Ovary (tissue), 10 donors: ENCODE measurements around the gene EDDM3A. TPM values are rescaled to one million over a fixed set of nuclear protein-coding genes. Genes with fewer than 3 reads are reported as not detected.

ENCODE experiments used
- DNase-seq, 5 donors: peaks; one replicate each; pipeline ENCODE4 v3.0.0-alpha.2; 2019 to 2020
- H3K27ac ChIP-seq, 2 donors: fragments of 200-600 bp; one replicate each; pipeline versions ENCODE4 v1.5.1 to v1.8.0; 2019 to 2022
- H3K27me3 ChIP-seq: fragments of 200-600 bp; one replicate; pipeline ENCODE4 v1.8.0; 2022
- H3K36me3 ChIP-seq: fragments of 200-600 bp; sonication (generic); one replicate; pipeline ENCODE4 v1.5.1; 2019
- H3K4me1 ChIP-seq: one replicate; pipeline ENCODE4 v1.8.1; 2013; ENCODE audit warnings: mild to moderate bottlenecking, moderate library complexity; ENCODE audit not compliant: insufficient read depth
- H3K4me3 ChIP-seq: fragments of 200-600 bp; sonication (generic); one replicate; pipeline ENCODE4 v1.5.1; 2017
- H3K9me3 ChIP-seq, 2 donors: fragments of 200-600 bp in 1 of 2; sonication (generic) in 1 of 2; one replicate each; pipeline versions ENCODE4 v1.5.1 to v1.8.1; 2013 to 2019; ENCODE audit warnings: mild to moderate bottlenecking in 1 of 2, moderate library complexity in 1 of 2
- EP300 ChIP-seq: sonication (generic); formaldehyde crosslinking; IDR thresholded peaks from one replicate; pipeline ENCODE4 v1.6.1; 2017; ENCODE audit warnings: antibody characterized with exemption
- POLR2A ChIP-seq: fragments of 450-650 bp; IDR thresholded peaks from one replicate; pipeline ENCODE4 v1.6.1; 2017; ENCODE audit warnings: antibody characterized with exemption, mild to moderate bottlenecking, moderate library complexity
- WGBS, 3 donors: extraction: QIAGEN DNeasy Blood & Tissue Kit in 1 of 3; methylation state at CpG; one replicate each; pipeline versions ENCODE4 v1.1.5 to v1.1.7; 2013 to 2017; 5-methylcytosine and 5-hydroxymethylcytosine counted together
- intact Hi-C, 4 donors: fragments of 100-400 bp; cut with DNase I; formaldehyde crosslinking; loops; one replicate each; pipeline versions ENCODE4 v1.11.0 to v1.15.1; 2022 to 2023
- long read RNA-seq, 3 donors: library from polyadenylated mRNA in 2 of 3; unstranded in 2 of 3; transcript quantifications; one replicate each; pipeline ENCODE4 v2.0.0 and lab custom pipeline, GENCODE V29; 2021 to 2026
- polyA plus RNA-seq, 2 donors: library from polyadenylated mRNA; stranded (reverse); fragments of 200-250 nt in 1 of 2; fragments of 350-450 nt in 1 of 2; fragmentation: Illumina TruSeq in 1 of 2; extraction: RNeasy Lipid Tissue Mini Kit (QIAGEN cat#74804) in 1 of 2; gene quantifications; one replicate each; pipeline ENCODE4 v1.2.3, GENCODE V29; 2013 to 2014
- total RNA-seq, 7 donors: library from RNA; depleted of rRNA in 2 of 7; stranded (reverse); fragments of >200 nt in 2 of 7; fragmentation: NEBNext Ultra II Directional in 3 of 7; extraction: Animal tissue kit (Norgen Biotek cat#: 25700) in 3 of 7; gene quantifications; one replicate each; pipeline versions ENCODE4 v1.1.0 to v1.2.4, GENCODE V29; 2016 to 2023
- TF ChIP-seq, protein P1 (sequence below), 3 donors: fragments of 450-650 bp in 2 of 3; fragments of 200-600 bp in 1 of 3; IDR thresholded peaks; one replicate each; pipeline versions ENCODE4 v1.5.1 to v1.8.0; 2016 to 2022; ENCODE audit warnings: antibody characterized with exemption in 3 of 3, mild to moderate bottlenecking in 1 of 3
- donor health status: DM: no; HTN: no; CAD: no; lungs with moderate emphysema.
- donor health status: DM: no; HTN: no; CAD: no.
- donor health status: Bipolar disorder and iron deficiency.
- donor health status: DM: yes; HTN: yes; CAD: no.
- donor health status: DM: no; HTN: no; CAD: no.
- donor health status: DM: yes; HTN: yes; CAD: no.

Gene EDDM3A, protein sequence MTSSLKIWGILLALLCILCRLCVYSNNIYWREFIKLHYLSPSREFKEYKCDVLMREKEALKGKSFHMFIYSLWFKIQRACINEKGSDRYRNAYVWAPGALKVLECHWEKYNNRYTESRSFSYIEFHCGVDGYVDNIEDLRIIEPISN
- total RNA-seq (not detected), polyA plus RNA-seq (not detected)
- long read RNA-seq, donor 1: 0 reads
- long read RNA-seq, donor 2: 0 reads
- long read RNA-seq, donor 3: 0 reads

DNA sequence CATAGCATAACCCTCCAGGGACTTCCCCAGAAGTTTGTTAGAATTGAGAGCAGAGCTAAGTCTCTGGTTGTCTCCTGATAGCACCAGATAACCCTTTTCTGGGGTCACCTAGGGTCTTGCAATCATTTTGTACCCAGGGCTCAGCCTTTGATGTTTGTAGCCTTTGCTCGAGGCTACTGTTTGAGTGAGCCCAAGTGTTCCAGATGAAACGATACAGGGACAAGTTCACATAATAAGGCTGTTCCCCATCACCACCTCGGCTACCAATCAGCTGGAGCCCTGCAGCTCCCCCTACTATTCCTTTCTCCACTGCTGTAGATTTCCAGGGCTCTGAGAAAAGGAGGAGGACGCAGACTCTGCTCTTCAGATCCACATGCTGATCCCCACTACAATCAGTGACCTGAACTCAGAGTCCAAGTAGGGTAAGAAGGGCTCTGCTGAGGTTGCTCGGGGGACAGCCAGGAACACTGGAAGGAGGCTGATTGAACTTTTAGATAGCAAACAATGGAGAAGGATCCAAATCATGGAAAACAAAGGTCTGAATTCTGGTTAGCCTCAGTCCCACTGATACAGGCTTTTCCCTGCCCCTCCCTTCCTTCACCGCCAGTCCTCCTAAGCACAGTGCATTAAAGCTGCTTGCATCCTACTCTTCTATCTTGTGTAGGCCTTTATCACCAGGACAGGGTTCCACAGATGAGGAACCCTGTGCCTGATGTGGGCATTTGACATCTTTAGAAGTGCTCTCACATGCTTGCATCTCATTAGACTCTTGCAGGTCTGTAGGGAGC, at the start of gene EDDM3A:
Gene EDDM3A, plus strand, starts transcription at position 317 of the 788 bp plus-strand sequence. CDS start 1,694 bp downstream, outside the sequence.
- no peak within 1 kb of the TSS for H3K27ac ChIP-seq
- WGBS, 3 donors: 77 to 84% (median 83%) methylated on average over 6 of the region's 6 CpGs
- TF ChIP-seq, protein P1, sequence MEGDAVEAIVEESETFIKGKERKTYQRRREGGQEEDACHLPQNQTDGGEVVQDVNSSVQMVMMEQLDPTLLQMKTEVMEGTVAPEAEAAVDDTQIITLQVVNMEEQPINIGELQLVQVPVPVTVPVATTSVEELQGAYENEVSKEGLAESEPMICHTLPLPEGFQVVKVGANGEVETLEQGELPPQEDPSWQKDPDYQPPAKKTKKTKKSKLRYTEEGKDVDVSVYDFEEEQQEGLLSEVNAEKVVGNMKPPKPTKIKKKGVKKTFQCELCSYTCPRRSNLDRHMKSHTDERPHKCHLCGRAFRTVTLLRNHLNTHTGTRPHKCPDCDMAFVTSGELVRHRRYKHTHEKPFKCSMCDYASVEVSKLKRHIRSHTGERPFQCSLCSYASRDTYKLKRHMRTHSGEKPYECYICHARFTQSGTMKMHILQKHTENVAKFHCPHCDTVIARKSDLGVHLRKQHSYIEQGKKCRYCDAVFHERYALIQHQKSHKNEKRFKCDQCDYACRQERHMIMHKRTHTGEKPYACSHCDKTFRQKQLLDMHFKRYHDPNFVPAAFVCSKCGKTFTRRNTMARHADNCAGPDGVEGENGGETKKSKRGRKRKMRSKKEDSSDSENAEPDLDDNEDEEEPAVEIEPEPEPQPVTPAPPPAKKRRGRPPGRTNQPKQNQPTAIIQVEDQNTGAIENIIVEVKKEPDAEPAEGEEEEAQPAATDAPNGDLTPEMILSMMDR (IDR thresholded peaks at IDR 0.05): no peak
- TF ChIP-seq EP300: no peak

DNA sequence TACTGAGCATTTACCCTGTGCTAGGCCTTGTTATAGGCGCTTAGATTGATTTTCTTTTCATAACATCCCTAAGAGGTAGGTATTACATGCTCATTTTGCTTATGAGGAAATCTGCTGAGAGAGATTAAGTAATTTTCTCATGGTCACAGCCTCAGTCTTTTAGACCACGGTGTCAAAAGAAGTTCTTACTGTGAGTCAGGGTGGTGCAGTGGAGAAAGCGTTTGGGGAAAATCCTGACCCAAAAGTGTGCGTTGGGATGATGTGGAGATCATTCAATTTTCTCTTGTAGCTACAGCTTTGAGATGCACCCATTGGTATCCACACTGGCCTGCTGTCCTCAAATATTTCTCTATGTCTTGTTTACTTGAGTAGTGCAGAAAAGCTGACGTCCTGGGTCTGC, 48.9 kb upstream of the EDDM3A start:
- no peaks in the 10 kb centered on the region for H3K36me3 ChIP-seq
- TF ChIP-seq EP300 (no peak), POLR2A (no peak)
- TF ChIP-seq, protein P1 (IDR thresholded peaks at IDR 0.05): no peak
- no peak for DNase-seq
- no peaks in the 10 kb centered on the region for H3K27me3 ChIP-seq
- H3K9me3 ChIP-seq: no peaks in the 10 kb centered on the region
- no peaks in the 10 kb centered on the region for H3K4me1 ChIP-seq
- H3K4me3 ChIP-seq: no peak overlapping the region
- 92 to 95% (median 94%) methylated on average over 5 of the region's 5 CpGs for WGBS, 3 donors
- intact Hi-C loops: loop anchor here in 1 of 4 donors (10.0 kb wide), 1 partner anchor 158 kb away; no protein-coding TSS in a partner anchor
- no peak overlapping the region for H3K27ac ChIP-seq

More for the DNA sequence above, at the start of gene EDDM3A:
- H3K36me3 ChIP-seq: no peaks in the 10 kb centered on the region
- H3K9me3 ChIP-seq: no peaks in the 10 kb centered on the region
- H3K4me3 ChIP-seq: no peak within 1 kb of the TSS
- no peak for DNase-seq
- intact Hi-C loops: no loop called here
- H3K27me3 ChIP-seq: no peaks in the 10 kb centered on the region
- no peaks in the 10 kb centered on the region for H3K4me1 ChIP-seq

DNA sequence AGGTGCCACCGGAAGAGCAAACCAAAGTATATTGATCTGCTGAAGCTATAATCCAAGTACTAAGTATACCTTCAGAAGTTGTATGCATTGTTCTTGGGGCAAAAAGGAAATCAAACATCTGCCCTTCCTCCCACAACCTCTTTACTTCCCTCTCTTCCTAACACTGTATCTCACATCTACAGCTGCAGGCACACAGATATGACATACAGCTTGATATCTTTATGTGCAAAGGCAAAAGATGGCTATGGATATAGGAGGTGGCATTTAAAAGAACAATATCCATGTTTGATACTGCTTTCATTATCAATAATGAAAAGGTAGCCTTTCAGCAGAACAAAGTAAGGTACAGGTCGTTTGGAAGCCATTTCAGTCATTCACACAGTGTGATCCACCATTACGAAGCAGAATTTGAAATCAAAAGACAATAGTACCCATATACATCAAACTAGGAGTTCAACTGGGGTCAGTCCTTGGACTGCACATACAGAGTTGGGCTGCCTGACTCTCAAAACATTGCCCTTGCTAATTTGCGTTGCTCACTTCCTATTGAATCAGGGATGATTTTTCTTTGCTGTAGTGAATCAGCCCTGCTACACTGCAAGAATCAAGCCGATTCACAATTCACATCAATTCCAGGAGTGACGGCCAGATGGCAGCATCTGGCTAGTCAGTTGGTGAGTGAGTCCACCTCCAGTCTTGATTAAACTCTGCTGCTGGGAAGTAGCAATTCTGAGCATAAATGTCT, 48.2 kb upstream of the EDDM3A start:
- Histone ChIP-seq H3K27ac (no peak overlapping the region), H3K27me3 (no peaks in the 10 kb centered on the region), H3K4me1 (no peaks in the 10 kb centered on the region), H3K4me3 (no peak overlapping the region), H3K36me3 (no peaks in the 10 kb centered on the region), H3K9me3 (no peaks in the 10 kb centered on the region)
- DNase-seq: peak in 3 of 5 donors; percentile 35 to 49 (median 42)
- TF ChIP-seq, protein P1 (IDR thresholded peaks at IDR 0.05): peak in 1 of 3 donors; percentile 33
- TF ChIP-seq POLR2A (no peak), EP300 (no peak)
- 36 to 37% (median 36%) methylated on average over 6 of the region's 6 CpGs for WGBS, 3 donors
- intact Hi-C loops: loop anchor here in 1 of 4 donors (10.0 kb wide), 1 partner anchor 157 kb away; no protein-coding TSS in a partner anchor

DNA sequence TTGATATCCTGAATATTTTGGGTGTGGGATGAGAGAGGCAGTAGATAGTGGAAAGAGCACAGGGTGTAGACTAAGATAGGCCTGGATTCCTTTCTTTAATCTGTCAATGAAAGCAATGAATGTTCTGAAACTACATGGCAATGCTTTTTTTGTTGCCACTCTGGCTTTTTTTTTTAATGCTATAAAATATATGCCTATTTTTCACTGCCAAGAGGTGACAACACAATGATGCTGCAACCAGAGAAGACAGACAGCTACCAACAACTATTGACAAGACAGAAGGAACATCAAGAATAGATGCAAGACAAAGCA, 47.7 kb upstream of the EDDM3A start:
- intact Hi-C loops: loop anchor here in 1 of 4 donors (10.0 kb wide), 1 partner anchor 157 kb away; no protein-coding TSS in a partner anchor
- DNase-seq: no peak
- TF ChIP-seq, protein P1 (IDR thresholded peaks at IDR 0.05): no peak
- TF ChIP-seq POLR2A (no peak), EP300 (no peak)
- Histone ChIP-seq H3K4me3 (no peak overlapping the region), H3K4me1 (no peaks in the 10 kb centered on the region), H3K27me3 (no peaks in the 10 kb centered on the region), H3K9me3 (no peaks in the 10 kb centered on the region), H3K27ac (no peak overlapping the region), H3K36me3 (no peaks in the 10 kb centered on the region)
